Measurements from ENCODE around the gene SDF4.

DNA sequence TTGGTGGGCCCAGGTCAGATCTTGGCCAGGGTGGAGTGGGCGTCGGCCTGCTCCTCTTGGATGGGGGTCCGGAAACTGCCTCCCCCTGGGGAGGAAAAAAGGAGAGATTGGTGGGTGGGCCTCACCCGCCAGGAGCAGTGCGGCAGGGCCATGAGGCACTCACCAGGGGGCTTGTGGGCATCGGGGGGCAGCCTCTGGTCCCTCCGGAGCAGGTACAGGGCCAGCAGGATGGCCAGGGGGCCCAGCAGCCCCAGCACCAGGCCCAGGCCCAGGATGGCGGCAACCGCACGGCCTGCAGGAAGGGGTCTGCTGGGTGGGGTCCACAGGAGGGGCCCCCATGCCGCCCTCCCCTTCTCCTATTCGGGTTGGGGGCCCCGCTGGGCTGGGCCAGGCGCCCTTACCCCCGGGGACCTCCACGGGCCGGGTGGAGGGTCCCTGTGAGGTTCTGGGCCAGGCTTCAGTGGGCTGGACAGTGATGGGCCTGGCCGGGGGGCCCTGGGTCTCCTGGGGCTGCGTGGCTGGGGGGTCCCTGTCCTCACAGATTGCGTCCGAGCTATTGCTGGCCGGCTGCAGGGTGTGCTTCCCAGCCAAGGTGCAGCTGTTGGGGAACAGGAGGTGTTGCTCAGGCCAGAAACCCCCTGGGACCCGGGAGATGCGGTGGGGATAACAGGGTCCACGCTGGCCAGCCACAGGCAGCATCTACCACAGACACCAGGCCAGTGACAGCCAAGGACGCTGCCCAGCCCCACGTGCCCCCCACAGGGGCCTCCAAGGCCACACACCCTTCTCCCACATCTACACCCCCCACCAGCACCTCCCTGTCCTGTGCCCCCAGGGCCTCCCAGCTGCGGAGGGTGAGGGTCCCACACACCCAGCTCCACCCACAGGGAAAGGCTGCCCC is 20.0 kb downstream of the SDF4 start:
- TF ChIP-seq NFIC (IDR thresholded peaks at IDR 0.05) (no peak), YY1 (IDR thresholded peaks at IDR 0.05; ENCODE audit: low read depth) (no peak), EP300 (IDR thresholded peaks at IDR 0.05; ENCODE audit: borderline replicate concordance) (no peak), USF1 (IDR thresholded peaks at IDR 0.05) (no peak), CEBPB (IDR thresholded peaks at IDR 0.05) (no peak), TAF1 (IDR thresholded peaks at IDR 0.05; ENCODE audit: low read depth) (no peak), TCF12 (IDR thresholded peaks at IDR 0.05; ENCODE audit: low read depth) (no peak)

Data from Ishikawa (cell line).